HEK293 (cell line): ENCODE results near the gene KLHL8.
A peak's percentile ranks its signal among the peaks of the same experiment; 100 is the strongest.

Source experiments
- KLF1 ChIP-seq: fragments of 450-650 bp; formaldehyde crosslinking; IDR thresholded peaks from 2 replicates; pipeline ENCODE4 v1.5.1; 2016; ENCODE audit warnings: missing biosample characterization, missing genetic modification characterization
- KLF8 ChIP-seq: fragments of 450-650 bp; formaldehyde crosslinking; IDR thresholded peaks from 2 replicates; pipeline ENCODE4 v1.5.1; 2016; ENCODE audit warnings: missing biosample characterization, missing genetic modification characterization
- PRDM4 ChIP-seq: fragments of 450-650 bp; formaldehyde crosslinking; IDR thresholded peaks from 2 replicates; pipeline ENCODE4 v1.5.1; 2017; ENCODE audit warnings: missing biosample characterization, missing genetic modification characterization
- REPIN1 ChIP-seq: fragments of 450-650 bp; formaldehyde crosslinking; IDR thresholded peaks from 2 replicates; pipeline ENCODE4 v1.5.1; 2017; ENCODE audit warnings: missing biosample characterization, missing genetic modification characterization, low read depth
- SCRT1 ChIP-seq: fragments of 450-650 bp; formaldehyde crosslinking; IDR thresholded peaks from 2 replicates; pipeline ENCODE4 v1.5.1; 2016; ENCODE audit warnings: missing biosample characterization, missing genetic modification characterization, borderline replicate concordance
- ZFHX2 ChIP-seq: fragments of 450-650 bp; formaldehyde crosslinking; conservative IDR thresholded peaks from 2 replicates; pipeline ENCODE4 v1.5.1; 2016; ENCODE audit warnings: missing biosample characterization, missing genetic modification characterization
- ZNF10 ChIP-seq: fragments of 450-650 bp; formaldehyde crosslinking; IDR thresholded peaks from 2 replicates; pipeline ENCODE4 v1.5.1; 2017; ENCODE audit warnings: missing biosample characterization, missing genetic modification characterization
- ZNF266 ChIP-seq: fragments of 450-650 bp; formaldehyde crosslinking; IDR thresholded peaks from 2 replicates; pipeline ENCODE4 v1.5.1; 2016; ENCODE audit warnings: missing biosample characterization, missing genetic modification characterization, low read depth
- ZNF391 ChIP-seq: fragments of 450-650 bp; formaldehyde crosslinking; IDR thresholded peaks from 2 replicates; pipeline ENCODE4 v1.5.1; 2016; ENCODE audit warnings: low read depth, missing biosample characterization, missing genetic modification characterization, borderline replicate concordance
- ZNF423 ChIP-seq: fragments of 450-650 bp; formaldehyde crosslinking; IDR thresholded peaks from 2 replicates; pipeline ENCODE4 v1.5.1; 2016; ENCODE audit warnings: missing biosample characterization, missing genetic modification characterization
- ZNF426 ChIP-seq: fragments of 450-650 bp; formaldehyde crosslinking; IDR thresholded peaks from 2 replicates; pipeline ENCODE4 v1.5.1; 2017; ENCODE audit warnings: missing biosample characterization, missing genetic modification characterization, mild to moderate bottlenecking, inconsistent platforms, moderate library complexity
- ZNF529 ChIP-seq: fragments of 450-650 bp; formaldehyde crosslinking; IDR thresholded peaks from 2 replicates; pipeline ENCODE4 v1.5.1; 2017; ENCODE audit warnings: missing genetic modification characterization, missing biosample characterization; ENCODE audit not compliant: insufficient replicate concordance
- ZNF571 ChIP-seq: fragments of 450-650 bp; formaldehyde crosslinking; IDR thresholded peaks from 2 replicates; pipeline ENCODE4 v1.5.0; 2017; ENCODE audit warnings: missing biosample characterization, missing genetic modification characterization
- ZNF626 ChIP-seq: fragments of 450-650 bp; sonication (Bioruptor Pico); formaldehyde crosslinking; IDR thresholded peaks from 2 replicates; pipeline ENCODE4 v1.5.1; 2018; ENCODE audit warnings: missing biosample characterization, missing genetic modification characterization, inconsistent platforms
- ZNF654 ChIP-seq: fragments of 450-650 bp; formaldehyde crosslinking; IDR thresholded peaks from 2 replicates; pipeline ENCODE4 v1.5.1; 2016; ENCODE audit warnings: low read depth, missing biosample characterization, missing genetic modification characterization
- ZNF701 ChIP-seq: fragments of 450-650 bp; formaldehyde crosslinking; IDR thresholded peaks from 2 replicates; pipeline ENCODE4 v1.5.1; 2016; ENCODE audit warnings: missing biosample characterization, missing genetic modification characterization
- ZNF768 ChIP-seq: fragments of 450-650 bp; formaldehyde crosslinking; IDR thresholded peaks from 2 replicates; pipeline ENCODE4 v1.5.1; 2018; ENCODE audit warnings: missing biosample characterization, mild to moderate bottlenecking, missing genetic modification characterization
- TF ChIP-seq, protein P1 (sequence below): IDR thresholded peaks from 2 replicates; pipeline ENCODE4 v1.6.1; 2011; ENCODE audit warnings: mild to moderate bottlenecking, low read depth, low read length, borderline replicate concordance
- TF ChIP-seq, protein P2 (sequence below): fragments of 450-650 bp; formaldehyde crosslinking; IDR thresholded peaks from 2 replicates; pipeline ENCODE4 v1.5.1; 2016; ENCODE audit warnings: missing biosample characterization, missing genetic modification characterization
- TF ChIP-seq, protein P3 (sequence below): fragments of 450-650 bp; formaldehyde crosslinking; IDR thresholded peaks from 2 replicates; pipeline ENCODE4 v1.5.1; 2017; ENCODE audit warnings: missing biosample characterization, missing genetic modification characterization
- TF ChIP-seq, protein P4 (sequence below): sonication (generic); formaldehyde crosslinking; IDR thresholded peaks from 2 replicates; pipeline ENCODE4 v1.8.1; 2022; ENCODE audit warnings: mild to moderate bottlenecking, moderate library complexity, missing genetic modification reagents
- TF ChIP-seq, protein P5 (sequence below): fragments of 450-650 bp; formaldehyde crosslinking; IDR thresholded peaks from 2 replicates; pipeline ENCODE4 v1.5.1; 2016; ENCODE audit warnings: missing biosample characterization, missing genetic modification characterization
- TF ChIP-seq, protein P6 (sequence below): fragments of 450-650 bp; formaldehyde crosslinking; IDR thresholded peaks from 2 replicates; pipeline ENCODE4 v1.5.1; 2016; ENCODE audit warnings: missing biosample characterization, missing genetic modification characterization
- TF ChIP-seq, protein P7 (sequence below): fragments of 450-650 bp; formaldehyde crosslinking; IDR thresholded peaks from 2 replicates; pipeline ENCODE4 v1.5.1; 2016; ENCODE audit warnings: missing biosample characterization, missing genetic modification characterization

Gene KLHL8

GRCh38 chr4:87243426-87244053 lies 23.1 kb upstream of the KLHL8 start (continued):
- TF ChIP-seq, protein P1, sequence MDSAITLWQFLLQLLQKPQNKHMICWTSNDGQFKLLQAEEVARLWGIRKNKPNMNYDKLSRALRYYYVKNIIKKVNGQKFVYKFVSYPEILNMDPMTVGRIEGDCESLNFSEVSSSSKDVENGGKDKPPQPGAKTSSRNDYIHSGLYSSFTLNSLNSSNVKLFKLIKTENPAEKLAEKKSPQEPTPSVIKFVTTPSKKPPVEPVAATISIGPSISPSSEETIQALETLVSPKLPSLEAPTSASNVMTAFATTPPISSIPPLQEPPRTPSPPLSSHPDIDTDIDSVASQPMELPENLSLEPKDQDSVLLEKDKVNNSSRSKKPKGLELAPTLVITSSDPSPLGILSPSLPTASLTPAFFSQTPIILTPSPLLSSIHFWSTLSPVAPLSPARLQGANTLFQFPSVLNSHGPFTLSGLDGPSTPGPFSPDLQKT: no peak
- TF ChIP-seq ZNF768: no peak
- TF ChIP-seq, protein P2, sequence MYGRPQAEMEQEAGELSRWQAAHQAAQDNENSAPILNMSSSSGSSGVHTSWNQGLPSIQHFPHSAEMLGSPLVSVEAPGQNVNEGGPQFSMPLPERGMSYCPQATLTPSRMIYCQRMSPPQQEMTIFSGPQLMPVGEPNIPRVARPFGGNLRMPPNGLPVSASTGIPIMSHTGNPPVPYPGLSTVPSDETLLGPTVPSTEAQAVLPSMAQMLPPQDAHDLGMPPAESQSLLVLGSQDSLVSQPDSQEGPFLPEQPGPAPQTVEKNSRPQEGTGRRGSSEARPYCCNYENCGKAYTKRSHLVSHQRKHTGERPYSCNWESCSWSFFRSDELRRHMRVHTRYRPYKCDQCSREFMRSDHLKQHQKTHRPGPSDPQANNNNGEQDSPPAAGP (tag by site-specific recombination): no peak
- peak; percentile 58 for TF ChIP-seq ZNF529 (tag by site-specific recombination)
- TF ChIP-seq, protein P3, sequence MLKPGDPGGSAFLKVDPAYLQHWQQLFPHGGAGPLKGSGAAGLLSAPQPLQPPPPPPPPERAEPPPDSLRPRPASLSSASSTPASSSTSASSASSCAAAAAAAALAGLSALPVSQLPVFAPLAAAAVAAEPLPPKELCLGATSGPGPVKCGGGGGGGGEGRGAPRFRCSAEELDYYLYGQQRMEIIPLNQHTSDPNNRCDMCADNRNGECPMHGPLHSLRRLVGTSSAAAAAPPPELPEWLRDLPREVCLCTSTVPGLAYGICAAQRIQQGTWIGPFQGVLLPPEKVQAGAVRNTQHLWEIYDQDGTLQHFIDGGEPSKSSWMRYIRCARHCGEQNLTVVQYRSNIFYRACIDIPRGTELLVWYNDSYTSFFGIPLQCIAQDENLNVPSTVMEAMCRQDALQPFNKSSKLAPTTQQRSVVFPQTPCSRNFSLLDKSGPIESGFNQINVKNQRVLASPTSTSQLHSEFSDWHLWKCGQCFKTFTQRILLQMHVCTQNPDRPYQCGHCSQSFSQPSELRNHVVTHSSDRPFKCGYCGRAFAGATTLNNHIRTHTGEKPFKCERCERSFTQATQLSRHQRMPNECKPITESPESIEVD (tag by site-specific recombination): no peak
- TF ChIP-seq ZFHX2 (tag by site-specific recombination): no peak
- no peak for TF ChIP-seq ZNF10 (tag by site-specific recombination)
- TF ChIP-seq ZNF391 (tag by site-specific recombination): 0 out of 2 replicates have a peak, but pooled peaks have one; percentile 30
- no peak for TF ChIP-seq SCRT1 (tag by site-specific recombination)
- 0 out of 2 replicates have a peak, but pooled peaks have one; percentile 28 for TF ChIP-seq KLF8 (tag by site-specific recombination)
- no peak for TF ChIP-seq REPIN1 (tag by site-specific recombination)
- TF ChIP-seq ZNF701 (tag by site-specific recombination): no peak
- TF ChIP-seq ZNF654 (tag by site-specific recombination): no peak
- TF ChIP-seq, protein P4, sequence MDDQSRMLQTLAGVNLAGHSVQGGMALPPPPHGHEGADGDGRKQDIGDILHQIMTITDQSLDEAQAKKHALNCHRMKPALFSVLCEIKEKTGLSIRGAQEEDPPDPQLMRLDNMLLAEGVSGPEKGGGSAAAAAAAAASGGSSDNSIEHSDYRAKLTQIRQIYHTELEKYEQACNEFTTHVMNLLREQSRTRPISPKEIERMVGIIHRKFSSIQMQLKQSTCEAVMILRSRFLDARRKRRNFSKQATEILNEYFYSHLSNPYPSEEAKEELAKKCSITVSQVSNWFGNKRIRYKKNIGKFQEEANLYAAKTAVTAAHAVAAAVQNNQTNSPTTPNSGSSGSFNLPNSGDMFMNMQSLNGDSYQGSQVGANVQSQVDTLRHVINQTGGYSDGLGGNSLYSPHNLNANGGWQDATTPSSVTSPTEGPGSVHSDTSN (CRISPR knock-in tag): no peak
- TF ChIP-seq, protein P5, sequence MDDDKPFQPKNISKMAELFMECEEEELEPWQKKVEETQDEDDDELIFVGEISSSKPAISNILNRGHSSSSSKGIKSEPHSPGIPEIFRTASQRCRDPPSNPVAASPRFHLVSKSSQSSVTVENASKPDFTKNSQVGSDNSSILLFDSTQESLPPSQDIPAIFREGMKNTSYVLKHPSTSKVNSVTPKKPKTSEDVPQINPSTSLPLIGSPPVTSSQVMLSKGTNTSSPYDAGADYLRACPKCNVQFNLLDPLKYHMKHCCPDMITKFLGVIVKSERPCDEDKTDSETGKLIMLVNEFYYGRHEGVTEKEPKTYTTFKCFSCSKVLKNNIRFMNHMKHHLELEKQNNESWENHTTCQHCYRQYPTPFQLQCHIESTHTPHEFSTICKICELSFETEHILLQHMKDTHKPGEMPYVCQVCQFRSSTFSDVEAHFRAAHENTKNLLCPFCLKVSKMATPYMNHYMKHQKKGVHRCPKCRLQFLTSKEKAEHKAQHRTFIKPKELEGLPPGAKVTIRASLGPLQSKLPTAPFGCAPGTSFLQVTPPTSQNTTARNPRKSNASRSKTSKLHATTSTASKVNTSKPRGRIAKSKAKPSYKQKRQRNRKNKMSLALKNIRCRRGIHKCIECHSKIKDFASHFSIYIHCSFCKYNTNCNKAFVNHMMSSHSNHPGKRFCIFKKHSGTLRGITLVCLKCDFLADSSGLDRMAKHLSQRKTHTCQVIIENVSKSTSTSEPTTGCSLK (tag by site-specific recombination): no peak
- TF ChIP-seq ZNF423 (tag by site-specific recombination): no peak
- TF ChIP-seq KLF1 (tag by site-specific recombination): no peak
- no peak for TF ChIP-seq ZNF571
- peak; percentile 96 for TF ChIP-seq ZNF626 (tag by site-specific recombination)
- TF ChIP-seq PRDM4 (tag by site-specific recombination): no peak
- TF ChIP-seq, protein P6, sequence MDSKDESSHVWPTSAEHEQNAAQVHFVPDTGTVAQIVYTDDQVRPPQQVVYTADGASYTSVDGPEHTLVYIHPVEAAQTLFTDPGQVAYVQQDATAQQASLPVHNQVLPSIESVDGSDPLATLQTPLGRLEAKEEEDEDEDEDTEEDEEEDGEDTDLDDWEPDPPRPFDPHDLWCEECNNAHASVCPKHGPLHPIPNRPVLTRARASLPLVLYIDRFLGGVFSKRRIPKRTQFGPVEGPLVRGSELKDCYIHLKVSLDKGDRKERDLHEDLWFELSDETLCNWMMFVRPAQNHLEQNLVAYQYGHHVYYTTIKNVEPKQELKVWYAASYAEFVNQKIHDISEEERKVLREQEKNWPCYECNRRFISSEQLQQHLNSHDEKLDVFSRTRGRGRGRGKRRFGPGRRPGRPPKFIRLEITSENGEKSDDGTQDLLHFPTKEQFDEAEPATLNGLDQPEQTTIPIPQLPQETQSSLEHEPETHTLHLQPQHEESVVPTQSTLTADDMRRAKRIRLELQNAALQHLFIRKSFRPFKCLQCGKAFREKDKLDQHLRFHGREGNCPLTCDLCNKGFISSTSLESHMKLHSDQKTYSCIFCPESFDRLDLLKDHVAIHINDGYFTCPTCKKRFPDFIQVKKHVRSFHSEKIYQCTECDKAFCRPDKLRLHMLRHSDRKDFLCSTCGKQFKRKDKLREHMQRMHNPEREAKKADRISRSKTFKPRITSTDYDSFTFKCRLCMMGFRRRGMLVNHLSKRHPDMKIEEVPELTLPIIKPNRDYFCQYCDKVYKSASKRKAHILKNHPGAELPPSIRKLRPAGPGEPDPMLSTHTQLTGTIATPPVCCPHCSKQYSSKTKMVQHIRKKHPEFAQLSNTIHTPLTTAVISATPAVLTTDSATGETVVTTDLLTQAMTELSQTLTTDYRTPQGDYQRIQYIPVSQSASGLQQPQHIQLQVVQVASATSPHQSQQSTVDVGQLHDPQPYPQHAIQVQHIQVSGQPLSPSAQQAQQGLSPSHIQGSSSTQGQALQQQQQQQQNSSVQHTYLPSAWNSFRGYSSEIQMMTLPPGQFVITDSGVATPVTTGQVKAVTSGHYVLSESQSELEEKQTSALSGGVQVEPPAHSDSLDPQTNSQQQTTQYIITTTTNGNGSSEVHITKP (tag by site-specific recombination): no peak
- TF ChIP-seq, protein P7, sequence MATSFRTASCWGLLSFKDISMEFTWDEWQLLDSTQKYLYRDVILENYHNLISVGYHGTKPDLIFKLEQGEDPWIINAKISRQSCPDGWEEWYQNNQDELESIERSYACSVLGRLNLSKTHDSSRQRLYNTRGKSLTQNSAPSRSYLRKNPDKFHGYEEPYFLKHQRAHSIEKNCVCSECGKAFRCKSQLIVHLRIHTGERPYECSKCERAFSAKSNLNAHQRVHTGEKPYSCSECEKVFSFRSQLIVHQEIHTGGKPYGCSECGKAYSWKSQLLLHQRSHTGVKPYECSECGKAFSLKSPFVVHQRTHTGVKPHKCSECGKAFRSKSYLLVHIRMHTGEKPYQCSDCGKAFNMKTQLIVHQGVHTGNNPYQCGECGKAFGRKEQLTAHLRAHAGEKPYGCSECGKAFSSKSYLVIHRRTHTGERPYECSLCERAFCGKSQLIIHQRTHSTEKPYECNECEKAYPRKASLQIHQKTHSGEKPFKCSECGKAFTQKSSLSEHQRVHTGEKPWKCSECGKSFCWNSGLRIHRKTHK: no peak
- TF ChIP-seq ZNF266: no peak
- TF ChIP-seq ZNF426 (tag by site-specific recombination): no peak
